ENCODE measurements around the gene PPP1R1A.

DNA sequence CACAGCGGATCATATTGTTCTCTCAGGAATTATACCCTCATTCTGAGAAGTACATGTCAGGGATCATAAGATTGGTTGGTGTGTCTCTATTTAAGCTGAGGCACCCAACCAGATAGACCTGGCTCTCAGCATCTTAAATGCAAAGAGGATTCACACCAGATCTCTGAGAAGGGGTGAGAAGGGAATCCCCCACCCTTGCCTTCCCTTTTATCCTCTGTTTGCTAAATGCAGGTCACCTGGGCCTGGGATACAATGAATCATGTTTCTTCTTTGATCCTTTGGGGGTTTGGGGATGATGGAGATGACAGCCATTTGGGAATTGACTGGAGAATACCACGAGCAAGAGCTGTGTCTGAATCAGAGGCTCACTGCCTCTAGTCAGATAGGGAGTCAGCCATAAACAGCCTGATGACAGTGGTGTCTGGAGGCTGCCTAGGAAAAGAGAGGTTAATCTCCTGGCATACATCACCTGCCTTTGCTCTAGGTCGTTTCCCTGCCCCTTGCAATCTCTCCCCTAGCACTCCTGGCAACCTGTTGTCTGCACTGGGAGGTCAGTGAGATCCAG, 50.2 kb downstream of the PPP1R1A start:
- no peak for TF ChIP-seq EZH2phosphoT487 (IDR thresholded peaks at IDR 0.05; ENCODE audit: borderline replicate concordance)
- TF ChIP-seq, protein P1, sequence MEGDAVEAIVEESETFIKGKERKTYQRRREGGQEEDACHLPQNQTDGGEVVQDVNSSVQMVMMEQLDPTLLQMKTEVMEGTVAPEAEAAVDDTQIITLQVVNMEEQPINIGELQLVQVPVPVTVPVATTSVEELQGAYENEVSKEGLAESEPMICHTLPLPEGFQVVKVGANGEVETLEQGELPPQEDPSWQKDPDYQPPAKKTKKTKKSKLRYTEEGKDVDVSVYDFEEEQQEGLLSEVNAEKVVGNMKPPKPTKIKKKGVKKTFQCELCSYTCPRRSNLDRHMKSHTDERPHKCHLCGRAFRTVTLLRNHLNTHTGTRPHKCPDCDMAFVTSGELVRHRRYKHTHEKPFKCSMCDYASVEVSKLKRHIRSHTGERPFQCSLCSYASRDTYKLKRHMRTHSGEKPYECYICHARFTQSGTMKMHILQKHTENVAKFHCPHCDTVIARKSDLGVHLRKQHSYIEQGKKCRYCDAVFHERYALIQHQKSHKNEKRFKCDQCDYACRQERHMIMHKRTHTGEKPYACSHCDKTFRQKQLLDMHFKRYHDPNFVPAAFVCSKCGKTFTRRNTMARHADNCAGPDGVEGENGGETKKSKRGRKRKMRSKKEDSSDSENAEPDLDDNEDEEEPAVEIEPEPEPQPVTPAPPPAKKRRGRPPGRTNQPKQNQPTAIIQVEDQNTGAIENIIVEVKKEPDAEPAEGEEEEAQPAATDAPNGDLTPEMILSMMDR (conservative IDR thresholded peaks at IDR 0.05; ENCODE audit: low read length), result no peak
